Lung (tissue), 12 donors: ENCODE measurements around the gene SLBP. TPM values are rescaled to one million over a fixed set of nuclear protein-coding genes. Genes with fewer than 3 reads are reported as not detected.

ENCODE experiments used
- ATAC-seq: fragments of 200-7000 bp; cut with Tn5 transposase; one replicate; pipeline ENCODE4 v1.9.1; 2020; ENCODE audit warnings: moderate number of reproducible peaks; ENCODE audit not compliant: insufficient read depth, low FRiP score
- DNase-seq, 3 donors: peaks; one replicate each; pipeline ENCODE4 v3.0.0-alpha.2; 2013 to 2017
- H3K27ac ChIP-seq, 2 donors: one replicate each; pipeline ENCODE4 v1.5.1; 2013; ENCODE audit warnings: mild to moderate bottlenecking in 2 of 2, moderate library complexity in 2 of 2, control low read depth in 1 of 2, inconsistent platforms in 1 of 2, low read depth in 1 of 2, low read length in 1 of 2
- H3K27me3 ChIP-seq, 3 donors: one replicate each; pipeline ENCODE4 v1.5.1; 2013; ENCODE audit warnings: low read length in 2 of 3; ENCODE audit not compliant: control insufficient read depth in 3 of 3, insufficient read depth in 3 of 3
- H3K36me3 ChIP-seq, 4 donors: one replicate each; pipeline ENCODE4 v1.5.1; 2013; ENCODE audit warnings: low read length in 4 of 4, mild to moderate bottlenecking in 1 of 4, moderate library complexity in 1 of 4; ENCODE audit not compliant: control insufficient read depth in 4 of 4, insufficient read depth in 4 of 4
- H3K4me1 ChIP-seq, 5 donors: one replicate each; pipeline ENCODE4 v1.5.1; 2013; ENCODE audit warnings: low read length in 5 of 5, mild to moderate bottlenecking in 2 of 5, moderate library complexity in 1 of 5; ENCODE audit not compliant: control insufficient read depth in 5 of 5, insufficient read depth in 5 of 5
- H3K4me3 ChIP-seq: one replicate; pipeline ENCODE4 v1.5.1; 2013; ENCODE audit warnings: mild to moderate bottlenecking, control low read depth, moderate library complexity
- H3K9ac ChIP-seq, 2 donors: one replicate each; pipeline ENCODE4 v1.5.1; 2013; ENCODE audit warnings: low read length in 2 of 2, control low read depth in 1 of 2; ENCODE audit not compliant: insufficient read depth in 1 of 2
- H3K9me3 ChIP-seq, 4 donors: one replicate each; pipeline ENCODE4 v1.5.1; 2013; ENCODE audit warnings: low read length in 3 of 4, mild to moderate bottlenecking in 1 of 4, moderate library complexity in 1 of 4; ENCODE audit not compliant: control insufficient read depth in 4 of 4, insufficient read depth in 3 of 4
- WGBS, 2 donors: extraction: QIAGEN DNeasy Blood & Tissue Kit; methylation state at CpG; one replicate each; pipeline ENCODE4 v1.1.7; 2013; 5-methylcytosine and 5-hydroxymethylcytosine counted together
- polyA plus RNA-seq, 2 donors: library from polyadenylated mRNA; stranded (reverse); fragments of 200-250 nt; gene quantifications; one replicate each; pipeline ENCODE4 v1.2.1, GENCODE V29; 2013
- total RNA-seq, 2 donors: library from RNA; depleted of rRNA in 1 of 2; stranded (reverse); fragments of >200 nt in 1 of 2; gene quantifications; one replicate each; pipeline ENCODE4 v1.2.1, GENCODE V29; 2014 to 2021
- TF ChIP-seq, protein P1 (sequence below): IDR thresholded peaks from 2 replicates; pipeline ENCODE4 v1.5.1; 2012; ENCODE audit warnings: mild to moderate bottlenecking; ENCODE audit errors: control extremely low read depth, extremely low read depth
- donor health status: control.
- donor health status: control.
- donor health status: Bipolar disorder and iron deficiency.
- donor health status: healthy.
- donor health status: DM: yes; HTN: yes; CAD: no.

SLBP gene
- total and polyA plus RNA-seq, 4 donors = 34.9 to 43.2 (median 34.9) TPM

GRCh38 chr4:1746265-1746691 is 34.2 kb upstream of the SLBP start:
- Histone ChIP-seq H3K4me3 (no peak overlapping the region), H3K27me3 (no peaks in the 10 kb centered on the region), H3K36me3 (peaks cover 0 to 16% (median 1%) of the 10 kb centered on the region in 4 donors), H3K27ac (no peak overlapping the region), H3K9me3 (no peaks in the 10 kb centered on the region), H3K9ac (no peak overlapping the region), H3K4me1 (peaks cover 0 to 9% (median 0%) of the 10 kb centered on the region in 5 donors)
- DNase-seq (peak; percentile 56 to 84 (median 77)), ATAC-seq (no peak)
- WGBS, 2 donors = 21 to 23% methylated on average over 17 of the region's 17 CpGs
- TF ChIP-seq, protein P1, sequence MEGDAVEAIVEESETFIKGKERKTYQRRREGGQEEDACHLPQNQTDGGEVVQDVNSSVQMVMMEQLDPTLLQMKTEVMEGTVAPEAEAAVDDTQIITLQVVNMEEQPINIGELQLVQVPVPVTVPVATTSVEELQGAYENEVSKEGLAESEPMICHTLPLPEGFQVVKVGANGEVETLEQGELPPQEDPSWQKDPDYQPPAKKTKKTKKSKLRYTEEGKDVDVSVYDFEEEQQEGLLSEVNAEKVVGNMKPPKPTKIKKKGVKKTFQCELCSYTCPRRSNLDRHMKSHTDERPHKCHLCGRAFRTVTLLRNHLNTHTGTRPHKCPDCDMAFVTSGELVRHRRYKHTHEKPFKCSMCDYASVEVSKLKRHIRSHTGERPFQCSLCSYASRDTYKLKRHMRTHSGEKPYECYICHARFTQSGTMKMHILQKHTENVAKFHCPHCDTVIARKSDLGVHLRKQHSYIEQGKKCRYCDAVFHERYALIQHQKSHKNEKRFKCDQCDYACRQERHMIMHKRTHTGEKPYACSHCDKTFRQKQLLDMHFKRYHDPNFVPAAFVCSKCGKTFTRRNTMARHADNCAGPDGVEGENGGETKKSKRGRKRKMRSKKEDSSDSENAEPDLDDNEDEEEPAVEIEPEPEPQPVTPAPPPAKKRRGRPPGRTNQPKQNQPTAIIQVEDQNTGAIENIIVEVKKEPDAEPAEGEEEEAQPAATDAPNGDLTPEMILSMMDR = peak; percentile 21

DNA sequence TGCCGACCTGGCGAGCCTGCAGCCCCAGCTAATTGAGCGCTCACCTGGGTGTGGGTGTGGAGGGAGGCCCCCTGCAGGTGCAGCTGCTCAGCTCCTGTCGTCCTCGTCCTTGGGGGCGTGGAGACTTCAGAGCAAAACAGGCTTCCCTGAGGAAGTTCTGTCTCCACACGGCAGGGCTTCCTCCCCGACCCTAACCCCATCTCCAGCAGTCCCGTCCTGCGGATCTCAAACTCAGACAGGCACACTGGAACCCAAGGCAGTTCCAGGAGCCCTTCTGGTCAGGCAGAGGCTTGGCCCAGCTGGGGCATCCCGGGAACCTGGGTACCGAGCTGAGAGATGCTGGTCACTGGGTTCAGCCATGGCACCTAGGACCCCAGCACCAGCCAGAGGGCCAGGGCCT is 33.6 kb upstream of the SLBP start:
- 82 to 92% methylated on average over 12 of the region's 12 CpGs for WGBS, 2 donors
- Histone ChIP-seq H3K9me3 (no peaks in the 10 kb centered on the region), H3K36me3 (peaks cover 0 to 22% (median 3%) of the 10 kb centered on the region in 4 donors), H3K4me3 (no peak overlapping the region), H3K27me3 (no peaks in the 10 kb centered on the region), H3K4me1 (peaks cover 0 to 9% (median 0%) of the 10 kb centered on the region in 5 donors), H3K27ac (no peak overlapping the region), H3K9ac (no peak overlapping the region)
- DNase-seq = no peak
- no peak for ATAC-seq
- TF ChIP-seq, protein P1 = no peak

DNA sequence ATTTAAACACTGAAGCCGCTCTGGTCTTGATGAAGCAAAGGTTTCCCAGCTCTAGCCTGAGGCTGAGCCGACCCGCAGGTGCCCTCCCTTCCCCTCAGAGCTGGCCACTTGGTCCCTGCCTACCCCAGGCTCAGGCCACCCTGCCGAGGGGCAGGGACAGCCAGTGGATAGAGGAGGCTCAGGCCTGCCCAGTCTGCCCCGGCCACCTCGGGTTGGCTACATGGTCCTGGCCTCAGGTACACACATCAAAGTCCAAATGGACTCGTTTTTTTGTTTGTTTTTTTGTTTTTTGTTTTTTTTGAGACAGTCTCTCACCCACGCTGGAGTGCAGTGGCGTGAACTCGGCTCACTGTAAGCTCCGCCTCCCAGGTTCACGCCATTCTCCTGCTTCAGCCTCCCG is 33.0 kb upstream of the SLBP start:
- Histone ChIP-seq H3K36me3 (peaks cover 0 to 22% (median 6%) of the 10 kb centered on the region in 4 donors), H3K27me3 (no peaks in the 10 kb centered on the region), H3K4me3 (no peak overlapping the region), H3K4me1 (peaks cover 0 to 9% (median 0%) of the 10 kb centered on the region in 5 donors), H3K9me3 (no peaks in the 10 kb centered on the region), H3K27ac (no peak overlapping the region), H3K9ac (no peak overlapping the region)
- DNase-seq (no peak), ATAC-seq (no peak)
- 92 to 96% methylated on average over 13 of the region's 13 CpGs for WGBS, 2 donors
- TF ChIP-seq, protein P1 = no peak

- ATAC-seq (no peak), DNase-seq (no peak)
- TF ChIP-seq, protein P1 = no peak
- peaks cover 0 to 9% (median 0%) of the 10 kb centered on the region in 5 donors for H3K4me1 ChIP-seq
- no peaks in the 10 kb centered on the region for H3K27me3 ChIP-seq
- WGBS, 2 donors = 94 to 95% methylated on average over 14 of the region's 14 CpGs
- no peak overlapping the region for H3K9ac ChIP-seq
- H3K9me3 ChIP-seq = peaks cover 0 to under 1% (median 0%) of the 10 kb centered on the region in 4 donors
- no peak overlapping the region for H3K4me3 ChIP-seq
- peaks cover 0 to 27% (median 6%) of the 10 kb centered on the region in 4 donors for H3K36me3 ChIP-seq
- no peak overlapping the region for H3K27ac ChIP-seq
Observed at GRCh38 chr4:1744552-1744951, 32.4 kb upstream of the SLBP start.
